HepG2 (cell line): Measurements from ENCODE around the gene UAP1L1. TPM values are rescaled to one million over a fixed set of nuclear protein-coding genes. Genes with fewer than 3 reads are reported as not detected.
A peak's percentile ranks its signal among the peaks of the same experiment; 100 is the strongest.

ENCODE experiments used
- AGO2 ChIP-seq: fragments of 200-400 bp; formaldehyde crosslinking; optimal IDR thresholded peaks from 2 replicates; pipeline ENCODE3; 2017; ENCODE audit warnings: mild to moderate bottlenecking, low read depth, low read length, moderate library complexity
- ARID5B ChIP-seq: IDR thresholded peaks from 2 replicates; pipeline ENCODE4 v1.4.0; 2020; ENCODE audit warnings: mild to moderate bottlenecking, missing genetic modification reagents
- CCAR2 ChIP-seq: fragments of 200-400 bp; formaldehyde crosslinking; optimal IDR thresholded peaks from 2 replicates; pipeline ENCODE3; 2018; ENCODE audit warnings: low read depth, mild to moderate bottlenecking, low read length, moderate library complexity
- CENPBD1 ChIP-seq: sonication (generic); formaldehyde crosslinking; IDR thresholded peaks from 2 replicates; pipeline ENCODE4 v1.8.0; 2022; ENCODE audit warnings: missing genetic modification reagents, low read depth, mild to moderate bottlenecking, borderline replicate concordance
- FOXM1 ChIP-seq: sonication (generic); formaldehyde crosslinking; IDR thresholded peaks from 2 replicates; pipeline ENCODE4 v1.5.0; 2020; ENCODE audit warnings: missing genetic modification reagents
- IKZF5 ChIP-seq: IDR thresholded peaks from 2 replicates; pipeline ENCODE4 v1.6.1; 2018; ENCODE audit warnings: missing genetic modification reagents, mild to moderate bottlenecking, missing compliant biosample characterization
- KDM5A ChIP-seq: fragments of 200-600 bp; sonication (generic); IDR thresholded peaks from 2 replicates; pipeline ENCODE4 v1.7.0; 2018; ENCODE audit warnings: antibody characterized with exemption, mild to moderate bottlenecking, low read length, borderline replicate concordance
- MAX ChIP-seq: IDR thresholded peaks from 2 replicates; pipeline ENCODE4 v1.6.1; 2012; ENCODE audit warnings: inconsistent platforms
- MLXIP ChIP-seq: sonication (generic); formaldehyde crosslinking; IDR thresholded peaks from 2 replicates; pipeline ENCODE4 v1.9.0; 2021; ENCODE audit warnings: missing genetic modification reagents, borderline replicate concordance
- NR3C1 ChIP-seq: sonication (generic); formaldehyde crosslinking; IDR thresholded peaks from 2 replicates; pipeline ENCODE4 v1.4.0; 2020; ENCODE audit warnings: missing genetic modification reagents
- ONECUT2 ChIP-seq: sonication (generic); formaldehyde crosslinking; IDR thresholded peaks from 2 replicates; pipeline ENCODE4 v1.4.0; 2020; ENCODE audit warnings: missing genetic modification reagents
- SATB2 ChIP-seq: sonication (generic); formaldehyde crosslinking; IDR thresholded peaks from 2 replicates; pipeline ENCODE4 v1.5.0; 2020; ENCODE audit warnings: missing genetic modification reagents
- SRY ChIP-seq: sonication (generic); formaldehyde crosslinking; IDR thresholded peaks from 2 replicates; pipeline ENCODE4 v1.8.0; 2022; ENCODE audit warnings: mild to moderate bottlenecking, missing genetic modification reagents
- SSRP1 ChIP-seq: IDR thresholded peaks from 2 replicates; pipeline ENCODE4 v1.6.1; 2016; ENCODE audit warnings: control low read depth
- SYNCRIP ChIP-seq: fragments of 200-400 bp; formaldehyde crosslinking; IDR thresholded peaks from 2 replicates; pipeline ENCODE4 v1.6.1; 2018; ENCODE audit warnings: mild to moderate bottlenecking, low read depth, low read length; ENCODE audit not compliant: insufficient read depth
- TBP ChIP-seq: sonication (generic); formaldehyde crosslinking; IDR thresholded peaks from 2 replicates; pipeline ENCODE4 v1.5.0; 2020; ENCODE audit warnings: missing genetic modification reagents
- ZFP91 ChIP-seq: sonication (generic); formaldehyde crosslinking; IDR thresholded peaks from 2 replicates; pipeline ENCODE4 v1.9.0; 2022; ENCODE audit warnings: missing genetic modification reagents, mild to moderate bottlenecking, borderline replicate concordance
- ZKSCAN8 ChIP-seq: IDR thresholded peaks from 2 replicates; pipeline ENCODE4 v1.6.1; 2016; ENCODE audit warnings: borderline replicate concordance, missing genetic modification reagents, missing compliant biosample characterization
- ZNF451 ChIP-seq: sonication (generic); formaldehyde crosslinking; IDR thresholded peaks from 2 replicates; pipeline ENCODE4 v1.5.0; 2020; ENCODE audit warnings: mild to moderate bottlenecking, missing genetic modification reagents
- ZNF510 ChIP-seq: sonication (generic); formaldehyde crosslinking; IDR thresholded peaks from 2 replicates; pipeline ENCODE4 v1.4.0; 2020; ENCODE audit warnings: low read depth, mild to moderate bottlenecking, missing genetic modification reagents
- ZNF572 ChIP-seq: sonication (generic); formaldehyde crosslinking; IDR thresholded peaks from 2 replicates; pipeline ENCODE4 v1.5.1; 2020; ENCODE audit warnings: mild to moderate bottlenecking, missing genetic modification reagents
- polyA plus RNA-seq, 8 experiments: library from polyadenylated mRNA; depleted of rRNA in 3 of 8; stranded (reverse) in 7 of 8; unstranded in 1 of 8; fragments of >200 nt; fragmentation: Illumina TruSeq in 4 of 8; extraction: Trizol in 4 of 8; gene quantifications; 2 replicates each; pipeline versions ENCODE4 v1.2.1 to v1.2.3, GENCODE V29; 2011 to 2016; ENCODE audit warnings: low read depth in 4 of 8, missing spikeins in 1 of 8, mixed read lengths in 1 of 8; ENCODE audit not compliant: insufficient read depth in 1 of 8
- total RNA-seq, 5 experiments: library from RNA; depleted of rRNA; stranded (reverse); fragments of >200 nt; fragmentation: Illumina TruSeq; extraction: Trizol; gene quantifications; 2 replicates each; pipeline ENCODE4 v1.2.3, GENCODE V29; 2016; ENCODE audit warnings: low read depth in 1 of 5

Gene UAP1L1
- total and polyA plus RNA-seq, 2 of the 13 experiments (the other 11 are each of a cell fraction or from before 2014, with no cell fraction given), result 5.4 to 6.4 TPM

GRCh38 chr9:137054932-137055384, 22.4 kb upstream of the UAP1L1 start (continued):
- TF ChIP-seq TBP (CRISPR knock-in tag), result no peak
- TF ChIP-seq MAX, result peak; percentile 80
- TF ChIP-seq NR3C1, result no peak
- TF ChIP-seq ZNF510 (CRISPR knock-in tag), result no peak
- TF ChIP-seq SYNCRIP, result no peak
- no peak for TF ChIP-seq FOXM1 (CRISPR knock-in tag)
- no peak; the same call in 1 of the 2 replicates for TF ChIP-seq MLXIP
- TF ChIP-seq ONECUT2, result no peak
- TF ChIP-seq ZNF572 (CRISPR knock-in tag), result no peak
- no peak for TF ChIP-seq ZFP91 (CRISPR knock-in tag)
- TF ChIP-seq CENPBD1, result no peak
- no peak for TF ChIP-seq KDM5A
- TF ChIP-seq ZNF451 (CRISPR knock-in tag), result peak; percentile 8; the same call in 1 of the 2 replicates
- TF ChIP-seq IKZF5 (CRISPR knock-in tag), result no peak
- TF ChIP-seq ARID5B, result peak; percentile 9; the same call in 1 of the 2 replicates
- no peak for TF ChIP-seq SRY
- TF ChIP-seq SSRP1 (CRISPR knock-in tag), result no peak
- TF ChIP-seq ZKSCAN8 (CRISPR knock-in tag), result no peak
- peak; percentile 82 for TF ChIP-seq AGO2
- TF ChIP-seq CCAR2, result no peak
- TF ChIP-seq SATB2 (CRISPR knock-in tag), result no peak
